Endothelial cell of umbilical vein (primary cell): ENCODE results near the gene PLCH1. TPM values are rescaled to one million over a fixed set of nuclear protein-coding genes. Genes with fewer than 3 reads are reported as not detected.

Experiments
- BruUV-seq: library from RNA; stranded (reverse); fragments of 400-500 nt; replicated peaks from 2 replicates; lab custom pipeline; 2021; lab: Mats Ljungman, UMichigan
- CTCF ChIA-PET: fragments of 300-600, 350-600 bp; sonication (Branson Sonifier 250); formaldehyde crosslinking; loops from one replicate; lab custom pipeline; 2021; ENCODE audit warnings: antibody characterized with exemption, inconsistent platforms; lab: Charles Lee
- POLR2A ChIA-PET: fragments of 300-600, 350-600 bp; sonication (Branson Sonifier 250); formaldehyde crosslinking; loops from one replicate; lab custom pipeline; 2021; ENCODE audit warnings: antibody characterized with exemption, inconsistent platforms; lab: Charles Lee
- DNase-seq: peaks from one replicate; pipeline ENCODE4 v3.0.0-alpha.2; 2011; ENCODE audit warnings: low read depth, low spot score
- FAIRE-seq: peaks from 2 replicates; lab custom pipeline; 2011; peaks lifted over from hg19 to GRCh38; lab: Jason Lieb, UNC
- H2AFZ ChIP-seq: 2 replicates; pipeline ENCODE4 v1.6.0; 2012; ENCODE audit warnings: low read depth, low read length, control low read depth, inconsistent platforms
- H3K27ac ChIP-seq: 2 replicates; pipeline ENCODE4 v1.5.1; 2011; ENCODE audit warnings: low read depth, mild to moderate bottlenecking, control low read depth, low read length, moderate library complexity; ENCODE audit not compliant: insufficient read depth
- H3K27me3 ChIP-seq, 2 experiments: 2 replicates each; pipeline versions ENCODE4 v1.6.0 to v1.6.1; 2011; ENCODE audit warnings: low read length in 2 of 2, mixed read lengths in 1 of 2; ENCODE audit not compliant: control insufficient read depth in 2 of 2, insufficient read depth in 2 of 2
- H3K36me3 ChIP-seq, 2 experiments: 2 replicates in 1 of 2; 3 replicates in 1 of 2; pipeline ENCODE4 v1.5.1; 2011; ENCODE audit warnings: low read length in 2 of 2, mild to moderate bottlenecking in 1 of 2, moderate library complexity in 1 of 2; ENCODE audit not compliant: control insufficient read depth in 2 of 2, insufficient read depth in 2 of 2; ENCODE audit errors: extremely low read depth in 1 of 2
- H3K4me1 ChIP-seq: 3 replicates; pipeline ENCODE4 v1.5.1; 2011; ENCODE audit warnings: mild to moderate bottlenecking, low read length; ENCODE audit not compliant: control insufficient read depth, insufficient read depth; ENCODE audit errors: extremely low read depth
- H3K4me2 ChIP-seq: 2 replicates; pipeline ENCODE4 v1.6.1; 2011; ENCODE audit warnings: low read length, control low read depth, mixed read lengths; ENCODE audit not compliant: insufficient read depth
- H3K4me3 ChIP-seq, 3 experiments: fragments of 200-600 bp in 1 of 3; sonication (generic), shearing (Covaris generic) in 1 of 3; replicated peaks in 1 of 3; 2 replicates each; pipeline ENCODE4 v1.5.1; 2011 to 2016; ENCODE audit warnings: control low read depth in 3 of 3, low read length in 3 of 3, mild to moderate bottlenecking in 2 of 3, inconsistent platforms in 1 of 3, low read depth in 1 of 3, moderate library complexity in 1 of 3; ENCODE audit not compliant: insufficient read depth in 1 of 3
- H3K79me2 ChIP-seq: 2 replicates; pipeline ENCODE4 v1.6.0; 2012; ENCODE audit warnings: low read length, inconsistent platforms; ENCODE audit not compliant: control insufficient read depth, insufficient read depth
- H3K9ac ChIP-seq: replicated peaks from 2 replicates; pipeline ENCODE3; 2011; ENCODE audit warnings: low read length, control low read depth; ENCODE audit not compliant: insufficient read depth; ENCODE audit errors: extremely low read depth
- H3K9me1 ChIP-seq: replicated peaks from 3 replicates; pipeline ENCODE4 v1.6.0; 2011; ENCODE audit warnings: mild to moderate bottlenecking, low read length; ENCODE audit not compliant: control insufficient read depth, insufficient read depth; ENCODE audit errors: extremely low read depth
- H3K9me3 ChIP-seq: replicated peaks from 2 replicates; pipeline ENCODE4 v1.5.1; 2012; ENCODE audit warnings: low read length, inconsistent platforms; ENCODE audit not compliant: control insufficient read depth, insufficient read depth
- H4K20me1 ChIP-seq: replicated peaks from 2 replicates; pipeline ENCODE3; 2011; ENCODE audit warnings: mild to moderate bottlenecking, low read length; ENCODE audit not compliant: control insufficient read depth, insufficient read depth; ENCODE audit errors: extremely low read depth
- CTCF ChIP-seq, 2 donors: IDR thresholded peaks; 1 replicate in 1 of 2; 2 replicates in 1 of 2; pipeline ENCODE4 v1.5.1; 2011; ENCODE audit warnings: low read length in 2 of 2, mild to moderate bottlenecking in 2 of 2, moderate library complexity in 2 of 2, control low read depth in 1 of 2, inconsistent platforms in 1 of 2, low read depth in 1 of 2; ENCODE audit not compliant: insufficient read depth in 1 of 2; ENCODE audit errors: extremely low read depth in 1 of 2
- EZH2 ChIP-seq: IDR thresholded peaks from 2 replicates; pipeline ENCODE4 v1.6.1; 2012; ENCODE audit warnings: borderline replicate concordance, low read depth, mild to moderate bottlenecking, moderate library complexity, low read length, inconsistent platforms; ENCODE audit not compliant: severe bottlenecking
- FOS ChIP-seq: IDR thresholded peaks from 2 replicates; pipeline ENCODE4 v1.6.1; 2011; ENCODE audit warnings: mild to moderate bottlenecking, low read length, moderate library complexity, borderline replicate concordance; ENCODE audit not compliant: insufficient read depth
- GATA2 ChIP-seq: IDR thresholded peaks from 2 replicates; pipeline ENCODE4 v1.7.0; 2011; ENCODE audit warnings: low read depth, mild to moderate bottlenecking, moderate library complexity, mixed read lengths, low read length; ENCODE audit not compliant: insufficient read length, insufficient read depth
- JUN ChIP-seq: IDR thresholded peaks from 2 replicates; pipeline ENCODE4 v1.6.1; 2011; ENCODE audit warnings: borderline replicate concordance, low read depth; ENCODE audit not compliant: insufficient read length, insufficient read depth
- MYC ChIP-seq: IDR thresholded peaks from one replicate; pipeline ENCODE4 v1.6.1; 2011; ENCODE audit warnings: mild to moderate bottlenecking, low read depth, low read length
- POLR2A ChIP-seq: IDR thresholded peaks from 2 replicates; pipeline ENCODE4 v1.6.1; 2012; ENCODE audit warnings: low read depth, mild to moderate bottlenecking, control low read depth, low read length
- POLR2AphosphoS5 ChIP-seq: IDR thresholded peaks from 2 replicates; pipeline ENCODE4 v1.6.1; 2012; ENCODE audit warnings: low read depth, mild to moderate bottlenecking, control low read depth, low read length, moderate library complexity; ENCODE audit not compliant: insufficient read depth
- dilution Hi-C: fragments of 300-500 bp; cut with MboI; formaldehyde crosslinking; loops from one replicate; pipeline ENCODE4 v1.15.0; 2019; ENCODE audit warnings: low sequenced_read_pairs; ENCODE audit not compliant: extremely low pct_ligation_motif_present
- intact Hi-C: fragments of 100-400 bp; cut with micrococcal nuclease; formaldehyde crosslinking; loops from one replicate; pipeline ENCODE4 v1.10.0; 2022
- polyA plus RNA-seq, 4 experiments: library from polyadenylated mRNA; depleted of rRNA in 3 of 4; stranded (reverse) in 3 of 4; unstranded in 1 of 4; fragments of >200 nt; gene quantifications; 2 replicates each; pipeline versions ENCODE4 v1.2.1 to v1.2.3, GENCODE V29; 2011 to 2012; ENCODE audit warnings: missing spikeins in 1 of 4
- total RNA-seq: library from RNA; stranded (reverse); gene quantifications from 2 replicates; pipeline ENCODE4 v1.2.3, GENCODE V29; 2021
- TF ChIP-seq, protein P1 (sequence below): IDR thresholded peaks from 2 replicates; pipeline ENCODE4 v1.6.1; 2011; ENCODE audit not compliant: insufficient read depth, insufficient read length

The PLCH1 gene
- total and polyA plus RNA-seq, 2 donors (not counting 3 experiments of a cell fraction or from before 2014, with no cell fraction given): 0.03 TPM; not detected in 1

- CTCF ChIA-PET: no interaction called here
- H3K27ac ChIP-seq: no peak overlapping the region
- H3K9ac ChIP-seq: no peak overlapping the region
- FAIRE-seq (no peak), DNase-seq (no peak)
- H2AFZ ChIP-seq: no peak overlapping the region
- H3K9me3 ChIP-seq: peaks cover 5% of the 10 kb centered on the region
- H3K4me2 ChIP-seq: no peak overlapping the region
- no peak overlapping the region for H3K4me3 ChIP-seq
- H3K9me1 ChIP-seq: no peaks in the 10 kb centered on the region
- no TSS peak for BruUV-seq
- H3K79me2 ChIP-seq: no peaks in the 10 kb centered on the region
- H3K4me1 ChIP-seq: no peaks in the 10 kb centered on the region
- POLR2A ChIA-PET: no interaction called here
- no peaks in the 10 kb centered on the region for H3K36me3 ChIP-seq
- dilution Hi-C loops (no loop called here), intact Hi-C loops (no loop called here)
- TF ChIP-seq, protein P1, sequence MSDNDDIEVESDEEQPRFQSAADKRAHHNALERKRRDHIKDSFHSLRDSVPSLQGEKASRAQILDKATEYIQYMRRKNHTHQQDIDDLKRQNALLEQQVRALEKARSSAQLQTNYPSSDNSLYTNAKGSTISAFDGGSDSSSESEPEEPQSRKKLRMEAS: no peak
- TF ChIP-seq FOS (no peak), POLR2A (no peak), GATA2 (no peak), POLR2AphosphoS5 (no peak), MYC (no peak)
- no peaks in the 10 kb centered on the region for H4K20me1 ChIP-seq
- H3K27me3 ChIP-seq: no peaks in the 10 kb centered on the region
These were observed 227.0 kb downstream of the PLCH1 start for GRCh38 chr3:155517903-155518302.

DNA sequence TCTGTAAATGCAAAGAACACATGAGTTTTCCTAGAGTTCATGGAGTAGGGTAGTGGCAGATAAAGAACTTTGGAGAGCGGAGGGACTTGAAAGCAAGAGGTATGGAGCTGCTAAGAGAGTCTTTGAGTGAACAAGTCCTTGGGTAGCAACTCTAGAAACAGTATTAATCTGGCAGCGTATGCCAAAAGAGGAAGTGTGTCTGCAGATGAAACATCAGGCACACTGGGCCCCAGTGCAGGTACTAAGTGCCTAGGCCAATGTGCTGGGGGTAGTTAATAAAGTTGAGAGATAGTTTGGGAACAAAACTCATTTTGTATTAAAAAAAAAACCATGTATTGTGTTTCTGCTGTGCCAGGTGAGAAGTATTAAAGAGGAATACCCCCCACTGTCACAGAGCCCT, 228.4 kb downstream of the PLCH1 start:
- CTCF ChIA-PET: no interaction called here
- POLR2A ChIA-PET: no interaction called here

More for the DNA sequence above, 228.4 kb downstream of the PLCH1 start:
- H4K20me1 ChIP-seq: no peaks in the 10 kb centered on the region
- H3K4me3 ChIP-seq: no peak overlapping the region
- dilution Hi-C loops: no loop called here
- no peak overlapping the region for H3K27ac ChIP-seq
- no TSS peak for BruUV-seq
- TF ChIP-seq GATA2: no peak
- no peak for TF ChIP-seq JUN
- no peak for TF ChIP-seq CTCF (IDR thresholded peaks at IDR 0.05; ENCODE audit: extremely low read depth in 1 of 2, insufficient read depth in 1 of 2, low read depth in 1 of 2, low read length in 2 of 2)
- TF ChIP-seq POLR2A: no peak
- TF ChIP-seq MYC: no peak
- no peak for TF ChIP-seq EZH2
- TF ChIP-seq POLR2AphosphoS5: no peak
- TF ChIP-seq FOS: no peak
- TF ChIP-seq, protein P1: no peak
- H2AFZ ChIP-seq: no peak overlapping the region
- H3K27me3 ChIP-seq: no peaks in the 10 kb centered on the region
- H3K9ac ChIP-seq: no peak overlapping the region
- DNase-seq (no peak), FAIRE-seq (no peak)
- H3K9me3 ChIP-seq: peaks cover 7% of the 10 kb centered on the region
- H3K4me2 ChIP-seq: no peak overlapping the region
- no peaks in the 10 kb centered on the region for H3K36me3 ChIP-seq
- no peaks in the 10 kb centered on the region for H3K9me1 ChIP-seq
- intact Hi-C loops: no loop called here
- H3K4me1 ChIP-seq: no peaks in the 10 kb centered on the region
- H3K79me2 ChIP-seq: no peaks in the 10 kb centered on the region
